Subcutaneous abdominal adipose tissue (tissue), 5 donors: Measurements from ENCODE around the gene PRLHR.

Experiments
- H3K27ac ChIP-seq: one replicate; pipeline ENCODE4 v1.7.0; 2013; ENCODE audit warnings: low read depth, mild to moderate bottlenecking, inconsistent platforms, low read length, moderate library complexity
- H3K27me3 ChIP-seq, 5 donors: one replicate each; pipeline ENCODE4 v1.7.0; 2013; ENCODE audit warnings: low read length in 5 of 5, inconsistent platforms in 1 of 5; ENCODE audit not compliant: control insufficient read depth in 5 of 5, insufficient read depth in 4 of 5
- H3K36me3 ChIP-seq, 5 donors: one replicate each; pipeline ENCODE4 v1.7.0; 2013; ENCODE audit warnings: low read length in 5 of 5; ENCODE audit not compliant: control insufficient read depth in 5 of 5, insufficient read depth in 5 of 5
- H3K4me1 ChIP-seq, 5 donors: one replicate each; pipeline ENCODE4 v1.7.0; 2013; ENCODE audit warnings: low read length in 5 of 5, mild to moderate bottlenecking in 3 of 5, moderate library complexity in 1 of 5; ENCODE audit not compliant: control insufficient read depth in 5 of 5, insufficient read depth in 5 of 5
- H3K4me3 ChIP-seq, 5 donors: one replicate each; pipeline ENCODE4 v1.7.0; 2013; ENCODE audit warnings: low read length in 5 of 5, low read depth in 1 of 5
- H3K9ac ChIP-seq, 5 donors: one replicate each; pipeline ENCODE4 v1.7.0; 2013; ENCODE audit warnings: low read length in 5 of 5, mild to moderate bottlenecking in 4 of 5, moderate library complexity in 3 of 5
- H3K9me3 ChIP-seq, 5 donors: one replicate each; pipeline ENCODE4 v1.7.0; 2013; ENCODE audit warnings: low read length in 5 of 5; ENCODE audit not compliant: control insufficient read depth in 5 of 5
- donor health status: healthy.
- donor health status: healthy.
- donor health status: healthy.
- donor health status: healthy.
- donor health status: healthy.

PRLHR gene

DNA sequence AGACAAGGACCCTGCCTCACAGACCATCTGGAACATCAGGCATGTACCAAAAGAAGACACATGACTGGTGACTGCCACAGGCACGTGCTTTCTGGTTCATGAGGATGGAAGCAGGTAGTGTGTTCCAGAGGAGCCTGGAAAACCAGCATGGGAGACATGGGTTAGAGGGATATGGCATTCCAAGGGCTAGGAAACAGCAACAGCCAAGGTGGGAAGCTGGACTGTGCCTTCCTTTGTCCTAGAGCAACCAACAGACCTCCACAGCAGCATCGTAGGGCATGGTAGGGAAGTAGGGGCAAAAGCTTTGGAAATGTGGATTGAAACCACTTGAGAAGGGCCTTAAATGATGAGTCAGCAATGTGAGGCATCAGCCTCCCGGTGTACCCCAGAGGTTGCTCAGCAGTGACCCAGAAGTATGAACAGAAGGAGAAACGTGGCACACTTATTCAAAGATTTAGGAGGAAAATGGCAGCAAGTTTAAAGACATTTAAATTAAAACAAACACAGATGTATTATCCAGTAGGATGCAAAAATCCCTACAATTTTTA is 51.0 kb downstream of the PRLHR start:
- H3K27me3 ChIP-seq = peaks cover 0 to 14% (median 6%) of the 10 kb centered on the region in 5 donors
- no peaks in the 10 kb centered on the region for H3K9me3 ChIP-seq
- no peak overlapping the region for H3K27ac ChIP-seq

GRCh38 chr10:118543714-118544400 is 51.6 kb downstream of the PRLHR start:
- no peaks in the 10 kb centered on the region for H3K4me1 ChIP-seq
- H3K27me3 ChIP-seq = peaks cover 0 to 14% (median 6%) of the 10 kb centered on the region in 5 donors
- H3K27ac ChIP-seq = no peak overlapping the region
- H3K9ac ChIP-seq = no peak overlapping the region
- no peaks in the 10 kb centered on the region for H3K9me3 ChIP-seq
- no peaks in the 10 kb centered on the region for H3K36me3 ChIP-seq
- H3K4me3 ChIP-seq = no peak overlapping the region

More for the DNA sequence above, 51.0 kb downstream of the PRLHR start:
- no peaks in the 10 kb centered on the region for H3K36me3 ChIP-seq
- H3K9ac ChIP-seq = no peak overlapping the region
- no peak overlapping the region for H3K4me3 ChIP-seq
- no peaks in the 10 kb centered on the region for H3K4me1 ChIP-seq

- peaks cover 0 to 14% (median 6%) of the 10 kb centered on the region in 5 donors for H3K27me3 ChIP-seq
Observed at GRCh38 chr10:118542745-118543144, 52.7 kb downstream of the PRLHR start.

DNA sequence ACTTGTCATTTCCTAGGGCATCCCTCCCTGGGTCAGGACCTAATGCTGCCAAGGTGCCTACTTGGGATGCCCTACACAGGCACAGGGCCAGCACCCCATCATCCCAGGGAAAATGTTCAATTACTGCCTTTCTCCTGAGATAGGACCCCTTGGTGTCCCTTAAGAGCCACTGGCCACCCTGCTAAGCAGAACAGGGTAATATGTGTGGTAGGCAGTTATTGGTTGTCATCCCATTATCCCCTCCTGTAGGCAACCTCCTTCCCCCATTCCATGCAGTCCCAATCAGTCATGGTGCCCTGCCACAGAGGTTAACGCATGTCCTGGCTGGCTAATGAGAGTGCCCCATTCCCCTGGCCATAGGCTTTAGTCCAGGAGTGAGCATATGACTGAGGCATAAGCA is 53.2 kb downstream of the PRLHR start:
- no peaks in the 10 kb centered on the region for H3K36me3 ChIP-seq
- H3K4me1 ChIP-seq = no peaks in the 10 kb centered on the region
- no peak overlapping the region for H3K27ac ChIP-seq
- H3K27me3 ChIP-seq = peaks cover 0 to 14% (median 6%) of the 10 kb centered on the region in 5 donors
- no peak overlapping the region for H3K4me3 ChIP-seq
- no peak overlapping the region for H3K9ac ChIP-seq
- peaks cover 0 to 4% (median 0%) of the 10 kb centered on the region in 5 donors for H3K9me3 ChIP-seq

More at GRCh38 chr10:118542745-118543144, 52.7 kb downstream of the PRLHR start:
- Histone ChIP-seq H3K9ac (no peak overlapping the region), H3K4me1 (no peaks in the 10 kb centered on the region), H3K9me3 (no peaks in the 10 kb centered on the region), H3K4me3 (no peak overlapping the region), H3K27ac (no peak overlapping the region), H3K36me3 (no peaks in the 10 kb centered on the region)

- peaks cover 0 to 14% (median 6%) of the 10 kb centered on the region in 5 donors for H3K27me3 ChIP-seq
- no peaks in the 10 kb centered on the region for H3K4me1 ChIP-seq
- H3K9ac ChIP-seq = no peak overlapping the region
- peaks cover 0 to 5% (median 0%) of the 10 kb centered on the region in 5 donors for H3K9me3 ChIP-seq
- H3K4me3 ChIP-seq = no peak overlapping the region
- H3K36me3 ChIP-seq = no peaks in the 10 kb centered on the region
- no peak overlapping the region for H3K27ac ChIP-seq
Observed at GRCh38 chr10:118541718-118542117, 53.7 kb downstream of the PRLHR start.
